Loucy (cell line): ENCODE data around the gene NRXN3.

Source experiments
- EZH2phosphoT487 ChIP-seq: fragments of 200-600 bp; IDR thresholded peaks from 2 replicates; pipeline ENCODE4 v1.6.1; 2018; ENCODE audit warnings: antibody characterized with exemption, mild to moderate bottlenecking, moderate library complexity, borderline replicate concordance
- TF ChIP-seq, protein P1 (sequence below): fragments of 200-600 bp; sonication (generic); conservative IDR thresholded peaks from 2 replicates; pipeline ENCODE4 v1.5.1; 2014; ENCODE audit warnings: mild to moderate bottlenecking, antibody characterized with exemption, low read length

DNA sequence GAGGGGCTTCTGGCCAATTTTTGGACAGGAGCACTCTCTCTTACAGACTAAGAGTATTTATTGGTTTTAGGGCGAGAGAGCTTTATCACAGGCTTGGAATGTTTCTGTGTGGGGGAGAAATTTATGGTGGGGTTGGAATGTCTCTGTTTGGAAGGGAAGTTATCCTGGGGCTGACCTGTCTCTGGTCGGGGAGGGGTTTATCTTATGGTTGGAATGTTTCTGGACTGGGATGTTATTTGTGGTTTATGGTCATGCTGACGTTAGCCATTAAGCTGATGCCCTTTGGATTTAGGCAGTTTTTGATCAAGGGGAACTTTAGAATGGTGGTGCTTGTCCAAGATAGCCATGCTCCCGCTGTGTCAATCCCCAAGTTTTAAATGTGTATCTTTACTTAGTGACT, 1426.4 kb downstream of the NRXN3 start:
- TF ChIP-seq, protein P1, sequence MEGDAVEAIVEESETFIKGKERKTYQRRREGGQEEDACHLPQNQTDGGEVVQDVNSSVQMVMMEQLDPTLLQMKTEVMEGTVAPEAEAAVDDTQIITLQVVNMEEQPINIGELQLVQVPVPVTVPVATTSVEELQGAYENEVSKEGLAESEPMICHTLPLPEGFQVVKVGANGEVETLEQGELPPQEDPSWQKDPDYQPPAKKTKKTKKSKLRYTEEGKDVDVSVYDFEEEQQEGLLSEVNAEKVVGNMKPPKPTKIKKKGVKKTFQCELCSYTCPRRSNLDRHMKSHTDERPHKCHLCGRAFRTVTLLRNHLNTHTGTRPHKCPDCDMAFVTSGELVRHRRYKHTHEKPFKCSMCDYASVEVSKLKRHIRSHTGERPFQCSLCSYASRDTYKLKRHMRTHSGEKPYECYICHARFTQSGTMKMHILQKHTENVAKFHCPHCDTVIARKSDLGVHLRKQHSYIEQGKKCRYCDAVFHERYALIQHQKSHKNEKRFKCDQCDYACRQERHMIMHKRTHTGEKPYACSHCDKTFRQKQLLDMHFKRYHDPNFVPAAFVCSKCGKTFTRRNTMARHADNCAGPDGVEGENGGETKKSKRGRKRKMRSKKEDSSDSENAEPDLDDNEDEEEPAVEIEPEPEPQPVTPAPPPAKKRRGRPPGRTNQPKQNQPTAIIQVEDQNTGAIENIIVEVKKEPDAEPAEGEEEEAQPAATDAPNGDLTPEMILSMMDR = no peak
- TF ChIP-seq EZH2phosphoT487 = no peak
